IPS-NIHi7 (cell line): ENCODE measurements around the gene RHBDF2.

Experiments
- DNase-seq: peaks from one replicate; pipeline ENCODE4 v3.0.0; 2012; ENCODE audit warnings: mixed read lengths; ENCODE audit errors: extremely low spot score

The RHBDF2 gene

DNA sequence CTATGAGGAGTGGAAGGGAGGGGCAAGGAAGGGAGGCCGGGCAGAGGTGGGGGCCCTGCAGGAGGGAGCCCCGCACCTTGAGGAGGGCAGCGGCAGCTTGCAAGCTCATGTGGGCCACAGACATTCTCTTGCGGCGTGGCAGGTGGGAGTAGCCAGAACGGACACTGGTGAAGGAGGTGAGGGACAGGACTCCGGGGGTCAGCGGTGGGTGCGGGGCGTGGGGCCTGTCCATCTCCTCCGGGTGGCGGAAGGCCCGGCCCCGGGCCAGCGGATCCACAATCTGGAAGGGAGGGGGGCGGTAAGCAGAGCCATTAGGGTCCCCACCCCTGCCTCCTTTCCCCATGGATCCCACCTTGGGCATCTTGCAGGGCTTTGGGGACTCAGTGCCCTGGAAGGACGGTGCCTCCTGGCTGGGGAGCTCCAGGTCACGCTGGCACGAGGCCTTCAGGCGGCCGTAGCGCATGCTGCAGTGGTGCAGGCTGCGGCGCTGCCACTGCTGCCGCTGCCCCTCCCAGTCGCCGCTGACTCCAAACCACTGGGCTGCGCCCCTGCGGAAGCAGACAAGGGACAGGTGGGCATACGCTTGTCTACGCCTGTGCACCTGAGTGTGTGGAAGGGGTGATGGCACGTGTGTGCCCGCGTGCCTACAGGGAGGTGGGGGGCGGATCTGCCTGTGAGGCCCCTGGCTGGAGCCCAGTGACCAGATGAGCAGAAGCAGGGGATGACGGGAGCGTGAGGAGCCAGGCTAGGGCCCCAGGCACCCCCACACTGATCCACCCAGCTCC, 22.3 kb downstream of the RHBDF2 start:
- DNase-seq: no peak

- no peak for DNase-seq
Measured at GRCh38 chr17:76478097-76478496, 23.1 kb downstream of the RHBDF2 start.

DNA sequence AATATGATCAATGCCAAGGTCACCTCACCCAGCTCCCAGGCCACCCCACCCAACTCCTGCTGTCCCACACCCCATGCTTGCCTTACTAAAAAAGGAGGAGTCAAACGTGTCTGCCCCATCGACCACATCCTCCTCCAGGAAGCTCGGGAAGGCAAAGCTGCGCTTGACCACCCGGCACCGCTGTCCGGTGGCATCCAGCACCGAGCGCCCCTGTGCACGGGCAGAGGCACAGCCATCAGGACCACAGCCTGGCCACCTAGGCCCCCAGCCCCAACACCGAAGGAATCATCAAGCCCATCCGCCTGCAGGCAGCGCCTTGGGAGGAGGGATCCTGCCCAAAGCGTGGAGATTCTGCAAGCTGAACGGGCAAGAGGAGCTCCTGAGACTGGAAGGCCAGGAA, 23.6 kb downstream of the RHBDF2 start:
- no peak for DNase-seq

- no peak for DNase-seq
Measured at GRCh38 chr17:76476736-76477135, 24.5 kb downstream of the RHBDF2 start.

GRCh38 chr17:76475302-76475701, 25.9 kb downstream of the RHBDF2 start:
- no peak for DNase-seq

- DNase-seq: no peak
Measured at GRCh38 chr17:76474894-76475293, 26.3 kb downstream of the RHBDF2 start.

GRCh38 chr17:76474238-76474637, 27.0 kb downstream of the RHBDF2 start:
- DNase-seq: no peak

DNA sequence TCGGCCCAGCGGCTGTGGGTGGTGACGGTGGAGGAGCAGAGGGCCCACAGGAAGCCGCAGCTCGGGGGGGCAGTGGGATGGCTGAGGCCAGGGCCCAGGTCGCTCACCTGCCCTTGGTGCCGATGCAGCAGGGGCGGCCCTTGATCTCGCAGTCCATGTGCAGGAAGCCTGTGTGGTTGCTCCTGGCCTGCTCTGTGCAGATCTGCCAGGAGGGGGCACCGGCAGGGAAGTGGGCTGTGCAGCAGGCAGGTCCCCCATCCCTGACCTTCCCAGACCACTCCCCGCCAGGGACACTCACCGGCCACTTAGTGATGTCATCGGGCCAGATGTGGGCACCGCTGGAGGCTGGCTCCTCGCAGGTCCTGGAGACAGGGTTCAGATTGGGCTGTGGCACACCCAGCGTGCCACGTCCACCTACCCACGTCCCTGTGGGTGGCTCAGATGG, 27.7 kb downstream of the RHBDF2 start:
- peak; percentile 75 for DNase-seq

DNA sequence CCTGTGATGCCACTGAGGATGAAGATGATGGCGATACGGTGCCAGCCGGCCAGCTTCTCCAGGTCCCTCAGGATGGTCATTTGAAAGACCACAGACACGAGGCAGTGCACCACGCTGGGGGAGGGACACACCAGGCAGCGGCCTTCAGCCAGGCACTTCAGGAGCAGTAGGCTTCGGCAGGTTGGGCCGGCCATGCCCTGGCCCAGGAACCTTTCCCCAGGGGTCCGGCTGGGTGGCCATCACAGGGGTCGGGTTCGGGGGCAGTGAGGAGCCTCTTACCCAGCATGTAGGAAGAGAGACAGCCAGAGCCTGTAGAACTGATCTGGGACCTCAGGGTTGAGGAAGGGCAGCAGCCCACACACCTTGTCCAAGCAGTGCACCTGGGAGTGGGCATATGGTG, 28.5 kb downstream of the RHBDF2 start:
- DNase-seq: no peak

GRCh38 chr17:76472258-76472645, 29.0 kb downstream of the RHBDF2 start:
- no peak for DNase-seq

DNA sequence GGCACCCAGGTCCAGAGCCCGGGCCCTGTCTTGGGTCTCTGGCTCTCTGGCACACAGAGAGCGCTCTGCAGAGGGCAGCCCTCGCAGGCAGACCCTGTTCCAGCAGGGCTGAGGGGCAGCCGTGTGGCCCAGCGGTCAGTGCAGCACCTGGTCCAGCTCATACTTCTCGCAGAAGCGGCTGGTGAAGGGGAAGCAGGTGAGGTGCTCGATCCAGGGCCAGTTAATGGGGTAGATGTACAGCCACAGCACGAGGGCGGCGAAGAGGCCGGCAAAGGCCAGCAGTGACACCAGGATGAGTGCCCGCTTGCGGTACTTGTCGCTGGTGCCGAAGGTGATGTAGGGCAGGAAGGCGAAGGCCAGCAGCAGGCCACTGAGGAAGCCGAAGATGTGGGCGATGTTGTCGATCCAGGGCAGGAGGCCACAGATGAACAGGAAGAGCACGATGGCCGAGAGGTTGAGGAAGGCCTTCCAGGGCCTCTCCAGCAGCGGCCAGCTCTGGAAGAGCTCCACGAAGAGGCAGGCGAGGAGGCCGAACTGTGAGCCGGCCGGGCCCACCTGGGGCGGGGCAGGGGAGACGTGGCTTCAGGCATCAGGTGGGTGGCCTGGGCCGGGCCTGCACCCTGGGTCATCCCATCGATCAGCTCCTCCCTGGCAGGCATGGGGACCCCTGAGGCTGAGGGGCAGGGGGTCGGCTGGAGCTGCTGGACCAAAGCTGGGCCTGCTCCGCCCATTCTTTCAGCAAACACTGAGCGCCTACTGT, 29.5 kb downstream of the RHBDF2 start:
- no peak for DNase-seq

GRCh38 chr17:76469991-76470739, 31.1 kb downstream of the RHBDF2 start:
- no peak for DNase-seq

DNA sequence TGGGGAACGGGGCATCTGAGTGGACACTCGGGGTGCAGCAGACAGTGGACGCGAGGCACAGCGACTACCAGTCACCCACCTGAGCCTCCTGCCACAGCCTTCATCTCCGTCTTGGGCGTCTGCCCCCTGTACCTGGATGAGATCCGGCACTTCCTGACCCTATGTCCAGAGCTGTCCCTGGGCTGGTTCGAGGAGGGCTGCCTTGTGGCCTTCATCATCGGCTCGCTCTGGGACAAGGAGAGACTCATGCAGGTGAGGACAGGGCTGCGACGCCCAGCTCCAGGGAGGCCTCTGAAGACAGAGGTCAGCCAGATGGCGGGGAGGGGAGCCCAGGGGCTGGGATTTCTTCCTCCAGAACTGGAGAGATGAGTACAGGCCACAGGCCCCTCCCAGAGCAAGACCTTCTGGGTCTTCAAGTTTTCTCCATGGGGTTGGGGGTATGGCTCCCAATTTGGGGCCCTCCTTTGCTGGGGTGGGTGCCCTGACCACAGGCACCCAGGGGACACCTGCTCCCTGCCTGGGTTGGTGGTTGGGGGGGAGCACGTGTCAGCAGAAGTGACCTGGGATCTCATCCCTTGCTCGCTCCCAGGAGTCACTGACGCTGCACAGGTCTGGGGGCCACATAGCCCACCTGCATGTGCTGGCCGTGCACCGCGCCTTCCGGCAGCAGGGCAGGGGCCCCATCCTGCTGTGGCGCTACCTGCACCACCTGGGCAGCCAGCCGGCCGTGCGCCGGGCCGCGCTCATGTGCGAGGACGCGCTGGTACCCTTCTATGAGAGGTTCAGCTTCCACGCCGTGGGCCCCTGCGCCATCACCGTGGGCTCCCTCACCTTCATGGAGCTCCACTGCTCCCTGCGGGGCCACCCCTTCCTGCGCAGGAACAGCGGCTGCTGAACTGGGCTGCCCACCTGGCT, 31.9 kb downstream of the RHBDF2 start:
- no peak for DNase-seq

DNA sequence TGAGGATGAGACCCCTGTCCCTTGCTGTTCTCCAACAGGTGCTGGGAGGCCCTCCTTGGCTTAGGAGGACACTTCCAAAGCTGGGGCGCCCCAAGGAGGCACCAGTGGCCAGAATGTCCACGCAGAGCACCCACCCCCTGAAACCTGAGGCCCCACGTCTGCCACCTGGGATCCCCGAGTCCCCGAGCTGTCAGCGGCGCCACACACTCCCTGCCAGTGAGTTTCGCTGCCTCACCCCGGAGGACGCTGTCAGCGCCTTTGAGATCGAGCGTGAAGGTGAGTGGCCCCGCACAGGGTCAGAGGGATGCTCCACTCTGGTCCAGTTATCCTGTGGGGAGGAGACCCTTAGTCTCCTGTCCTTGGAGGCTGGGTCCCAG, 32.6 kb downstream of the RHBDF2 start:
- DNase-seq: no peak

- DNase-seq: no peak
Measured at GRCh38 chr17:76467809-76468633, 33.2 kb downstream of the RHBDF2 start.

GRCh38 chr17:76467366-76467765, 33.9 kb downstream of the RHBDF2 start, which contains the start of gene AANAT:
Gene AANAT (plus strand): TSS chr17:76467603. CDS start chr17:76468747, 1,144 bp downstream.
- no peak for DNase-seq

- DNase-seq: no peak
Measured at GRCh38 chr17:76466775-76467130, 34.5 kb downstream of the RHBDF2 start.

DNA sequence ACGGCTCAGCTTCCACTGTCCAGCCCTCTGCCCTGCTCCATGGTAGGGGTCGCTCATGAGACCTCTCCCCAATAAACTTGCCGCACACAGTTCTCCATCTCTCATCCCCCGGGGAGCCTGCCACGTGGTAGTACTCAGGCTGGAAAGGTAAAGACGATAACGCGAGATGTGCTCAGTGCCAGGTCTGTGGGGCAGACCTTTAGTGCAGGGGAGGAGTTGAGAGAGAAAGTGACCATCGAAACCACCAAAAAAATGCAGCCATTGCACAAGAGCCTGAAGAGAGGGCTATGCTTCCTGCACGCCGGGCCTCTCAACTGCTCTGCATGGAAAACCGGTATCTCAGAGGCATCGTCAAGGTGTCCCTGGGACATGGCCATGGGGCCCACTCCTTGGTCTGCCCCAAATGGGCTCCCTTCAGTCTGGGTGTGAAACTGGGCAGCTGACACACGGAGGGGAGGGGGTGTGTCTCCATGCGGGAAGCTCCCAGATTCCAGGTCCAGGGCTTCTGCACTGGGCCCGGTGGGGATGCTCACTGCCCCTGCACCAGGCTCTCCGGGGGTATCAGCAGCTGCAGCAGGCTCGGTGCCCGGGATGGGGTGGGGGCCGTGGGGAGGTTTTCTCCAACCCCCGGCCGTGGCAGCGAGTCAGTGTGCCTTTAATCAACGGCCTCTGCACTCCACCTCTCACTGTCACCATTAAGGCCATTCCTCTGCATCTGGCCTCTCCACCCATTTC, 38.5 kb downstream of the RHBDF2 start:
- DNase-seq: no peak

DNA sequence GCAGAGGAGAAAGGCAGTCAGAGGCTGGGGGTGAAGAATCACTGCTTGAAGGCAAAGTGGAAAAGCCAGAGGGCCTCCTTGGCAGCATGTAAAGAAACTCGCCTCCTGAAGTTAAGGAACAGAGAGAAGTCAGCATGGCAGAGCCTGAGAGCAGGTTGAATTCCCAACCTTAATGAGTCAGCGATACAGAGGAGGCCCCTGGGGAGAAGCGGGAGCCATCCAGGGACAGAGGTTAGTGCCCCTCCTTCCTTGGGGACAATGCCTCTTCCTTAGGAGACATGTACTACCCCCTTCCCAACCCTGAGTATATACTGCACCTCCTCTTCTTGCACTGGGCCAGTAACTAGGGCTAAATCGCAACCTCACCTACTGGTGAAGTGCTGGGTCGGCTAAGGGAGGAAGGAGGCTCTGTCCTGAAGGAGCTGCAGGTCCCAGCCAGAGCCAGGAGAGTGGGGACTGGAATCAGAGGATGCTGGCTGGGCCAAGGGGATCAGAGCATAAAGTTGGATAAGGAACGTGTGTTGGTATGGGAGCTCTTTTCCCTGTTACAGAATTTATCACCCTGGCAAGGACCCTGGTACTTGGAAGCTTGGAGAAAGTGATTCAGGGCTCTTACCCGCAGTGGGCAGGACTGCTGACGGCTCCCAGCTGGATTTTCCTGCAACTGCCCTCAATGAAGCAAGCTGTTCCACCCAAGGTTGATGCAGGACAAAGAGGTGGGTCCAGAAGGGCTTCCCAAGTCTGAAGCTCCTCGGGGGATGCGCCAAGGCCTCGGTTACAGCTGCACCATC, 39.3 kb downstream of the RHBDF2 start:
- DNase-seq: no peak
